ENCODE measurements around the gene EIF4H.

EIF4H gene

DNA sequence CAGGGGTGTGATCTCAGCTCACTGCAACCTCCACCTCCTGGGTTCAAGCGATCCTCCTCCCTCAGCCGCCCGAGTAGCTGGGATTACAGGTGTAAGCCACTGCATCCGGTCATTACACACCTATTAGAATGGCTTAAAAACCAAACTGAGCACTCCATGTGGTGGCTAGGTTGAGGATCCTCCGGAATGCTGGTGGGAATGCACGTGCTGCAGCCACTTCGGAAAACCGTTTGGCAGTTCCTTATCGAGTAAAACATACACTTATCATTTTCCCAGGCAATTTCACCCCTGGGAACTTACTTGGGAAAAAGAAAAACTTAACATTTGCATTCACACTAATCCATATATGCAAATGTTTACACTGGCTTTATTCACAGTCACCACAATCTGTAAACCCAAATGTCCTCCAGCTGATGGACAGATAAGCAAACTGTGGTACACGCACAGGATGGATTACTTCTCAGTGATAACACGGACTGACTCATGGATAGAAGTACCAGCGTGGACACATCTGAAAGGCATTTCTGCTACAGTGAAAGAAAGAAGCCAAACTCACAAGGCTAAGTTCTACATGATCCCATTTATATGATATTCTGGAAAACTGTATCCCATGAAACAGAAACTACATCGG lies 59.6 kb downstream of the EIF4H start:
- Histone ChIP-seq H3K4me3 (ENCODE audit: low read depth in 1 of 2, low read length in 2 of 2) (no peak overlapping the region), H3K27ac (ENCODE audit: low read depth, low read length) (no peak overlapping the region), H3K9ac (ENCODE audit: low read depth in 1 of 2, low read length in 2 of 2) (no peak overlapping the region), H3K27me3 (ENCODE audit: control insufficient read depth in 1 of 2, insufficient read depth in 2 of 2, low read length in 2 of 2) (no peaks in the 10 kb centered on the region), H3K4me1 (ENCODE audit: control insufficient read depth in 1 of 2, insufficient read depth in 2 of 2, low read length in 2 of 2) (no peaks in the 10 kb centered on the region), H3K9me3 (ENCODE audit: control insufficient read depth in 1 of 2, low read length in 2 of 2) (no peaks in the 10 kb centered on the region), H3K36me3 (ENCODE audit: control insufficient read depth in 1 of 2, insufficient read depth in 2 of 2, low read length in 2 of 2) (peaks cover 3 to 46% of the 10 kb centered on the region in 2 donors)

DNA sequence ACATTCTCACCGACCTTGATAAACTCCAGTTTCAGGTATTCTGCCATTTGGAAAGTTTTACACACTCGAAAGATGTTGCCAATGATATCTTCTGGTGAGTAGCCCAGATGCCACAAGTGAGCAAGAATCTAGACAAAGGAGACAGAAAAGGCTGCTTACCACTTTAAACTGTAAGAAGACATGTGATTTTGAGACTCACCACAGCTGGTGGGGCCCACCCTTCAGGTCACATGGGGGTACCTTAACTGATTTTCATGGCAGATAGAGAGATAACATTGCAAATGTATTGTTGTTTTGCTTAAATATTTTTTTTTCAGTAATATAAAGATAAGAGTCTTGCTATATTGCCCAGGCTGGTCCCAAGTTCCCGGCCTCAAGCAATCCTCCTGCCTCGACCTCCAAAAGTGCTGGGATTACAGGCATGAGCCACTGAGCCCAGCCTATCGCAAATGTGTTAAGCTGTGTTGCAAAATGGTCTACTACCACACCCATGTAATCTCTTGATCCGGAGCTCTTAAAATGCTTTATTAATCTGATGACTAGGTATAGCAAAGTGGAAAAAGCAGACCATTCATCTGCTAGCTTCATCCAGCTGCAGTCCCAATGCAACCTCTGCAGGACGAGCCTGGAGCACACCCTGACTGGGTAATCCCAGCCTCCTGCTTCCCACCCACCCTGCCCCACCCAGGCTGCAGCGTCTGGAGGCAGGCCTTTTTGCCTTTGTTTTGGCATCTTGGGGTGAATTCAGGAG lies 61.5 kb downstream of the EIF4H start:
- Histone ChIP-seq H3K27me3 (ENCODE audit: control insufficient read depth in 1 of 2, insufficient read depth in 2 of 2, low read length in 2 of 2) (no peaks in the 10 kb centered on the region), H3K9ac (ENCODE audit: low read depth in 1 of 2, low read length in 2 of 2) (no peak overlapping the region), H3K4me3 (ENCODE audit: low read depth in 1 of 2, low read length in 2 of 2) (no peak overlapping the region), H3K27ac (ENCODE audit: low read depth, low read length) (no peak overlapping the region), H3K36me3 (ENCODE audit: control insufficient read depth in 1 of 2, insufficient read depth in 2 of 2, low read length in 2 of 2) (peaks cover 8 to 57% of the 10 kb centered on the region in 2 donors), H3K9me3 (ENCODE audit: control insufficient read depth in 1 of 2, low read length in 2 of 2) (no peaks in the 10 kb centered on the region), H3K4me1 (ENCODE audit: control insufficient read depth in 1 of 2, insufficient read depth in 2 of 2, low read length in 2 of 2) (no peaks in the 10 kb centered on the region)

DNA sequence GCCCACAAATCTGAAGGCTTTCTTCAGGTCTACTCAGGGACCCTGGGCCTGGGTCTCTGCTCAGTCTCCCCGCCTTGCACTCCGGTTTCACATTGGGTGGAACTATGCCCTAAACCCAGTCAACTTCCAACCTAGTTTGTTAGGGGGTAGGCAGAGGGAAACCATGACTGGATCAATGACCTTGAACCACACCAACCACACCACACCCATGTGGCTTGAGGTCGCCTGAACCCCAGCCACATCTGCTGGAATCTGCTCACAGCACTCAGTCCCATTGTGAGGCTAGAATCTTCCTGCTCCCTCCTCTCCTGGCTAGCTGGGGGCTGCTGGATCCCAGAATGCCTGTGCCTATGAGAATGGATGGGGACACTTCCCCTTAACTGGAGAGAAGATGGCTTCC lies 62.1 kb downstream of the EIF4H start:
- Histone ChIP-seq H3K36me3 (ENCODE audit: control insufficient read depth in 1 of 2, insufficient read depth in 2 of 2, low read length in 2 of 2) (peaks cover 8 to 54% of the 10 kb centered on the region in 2 donors), H3K27ac (ENCODE audit: low read depth, low read length) (no peak overlapping the region), H3K4me3 (ENCODE audit: low read depth in 1 of 2, low read length in 2 of 2) (no peak overlapping the region), H3K27me3 (ENCODE audit: control insufficient read depth in 1 of 2, insufficient read depth in 2 of 2, low read length in 2 of 2) (no peaks in the 10 kb centered on the region), H3K9ac (ENCODE audit: low read depth in 1 of 2, low read length in 2 of 2) (no peak overlapping the region), H3K9me3 (ENCODE audit: control insufficient read depth in 1 of 2, low read length in 2 of 2) (no peaks in the 10 kb centered on the region), H3K4me1 (ENCODE audit: control insufficient read depth in 1 of 2, insufficient read depth in 2 of 2, low read length in 2 of 2) (no peaks in the 10 kb centered on the region)

DNA sequence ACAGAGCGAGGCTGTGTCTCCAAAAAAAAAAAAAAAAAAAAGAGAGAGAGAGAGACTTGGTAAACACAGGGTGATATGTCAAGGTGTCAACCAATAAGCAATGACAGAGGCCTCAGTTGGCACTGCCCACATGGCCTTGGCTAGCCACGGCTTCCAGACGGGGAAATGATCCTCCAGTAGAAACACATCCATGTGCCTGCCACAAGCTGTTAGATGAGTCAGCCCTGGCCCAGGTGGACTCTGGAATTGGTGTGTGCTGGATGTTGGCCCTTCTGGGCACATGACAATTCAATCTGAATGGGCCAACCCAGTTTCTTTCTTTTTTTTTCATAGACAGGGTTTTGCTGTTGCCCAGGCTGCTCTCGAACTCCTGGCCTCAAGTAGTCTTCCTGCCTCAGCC lies 66.3 kb downstream of the EIF4H start:
- no peak overlapping the region for H3K9ac ChIP-seq (ENCODE audit: low read depth in 1 of 2, low read length in 2 of 2)
- no peak overlapping the region for H3K4me3 ChIP-seq (ENCODE audit: low read depth in 1 of 2, low read length in 2 of 2)
- H3K9me3 ChIP-seq (ENCODE audit: control insufficient read depth in 1 of 2, low read length in 2 of 2): no peaks in the 10 kb centered on the region
- H3K4me1 ChIP-seq (ENCODE audit: control insufficient read depth in 1 of 2, insufficient read depth in 2 of 2, low read length in 2 of 2): no peaks in the 10 kb centered on the region
- no peaks in the 10 kb centered on the region for H3K27me3 ChIP-seq (ENCODE audit: control insufficient read depth in 1 of 2, insufficient read depth in 2 of 2, low read length in 2 of 2)
- H3K27ac ChIP-seq (ENCODE audit: low read depth, low read length): no peak overlapping the region
- peaks cover 8 to 55% of the 10 kb centered on the region in 2 donors for H3K36me3 ChIP-seq (ENCODE audit: control insufficient read depth in 1 of 2, insufficient read depth in 2 of 2, low read length in 2 of 2)

DNA sequence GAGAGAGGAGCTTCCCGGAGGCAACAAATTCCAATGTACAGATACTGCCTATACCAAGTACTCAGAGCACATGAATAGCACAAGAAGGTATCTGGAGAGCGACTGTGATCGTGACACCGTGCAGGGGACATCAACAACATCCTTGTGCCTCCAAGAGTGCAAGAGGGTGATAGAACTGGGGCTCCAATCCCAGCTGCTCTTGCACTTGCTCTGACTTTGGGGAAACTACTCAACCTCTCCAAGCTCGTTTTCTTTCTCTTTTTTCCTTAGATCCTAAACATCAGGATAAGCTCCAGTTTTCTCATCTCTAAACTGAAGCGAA lies 67.9 kb downstream of the EIF4H start:
- H3K4me3 ChIP-seq (ENCODE audit: low read depth in 1 of 2, low read length in 2 of 2): no peak overlapping the region
- H3K27ac ChIP-seq (ENCODE audit: low read depth, low read length): no peak overlapping the region
- H3K4me1 ChIP-seq (ENCODE audit: control insufficient read depth in 1 of 2, insufficient read depth in 2 of 2, low read length in 2 of 2): no peaks in the 10 kb centered on the region
- H3K27me3 ChIP-seq (ENCODE audit: control insufficient read depth in 1 of 2, insufficient read depth in 2 of 2, low read length in 2 of 2): no peaks in the 10 kb centered on the region
- peaks cover 8 to 45% of the 10 kb centered on the region in 2 donors for H3K36me3 ChIP-seq (ENCODE audit: control insufficient read depth in 1 of 2, insufficient read depth in 2 of 2, low read length in 2 of 2)
- H3K9ac ChIP-seq (ENCODE audit: low read depth in 1 of 2, low read length in 2 of 2): no peak overlapping the region
- H3K9me3 ChIP-seq (ENCODE audit: control insufficient read depth in 1 of 2, low read length in 2 of 2): no peaks in the 10 kb centered on the region

DNA sequence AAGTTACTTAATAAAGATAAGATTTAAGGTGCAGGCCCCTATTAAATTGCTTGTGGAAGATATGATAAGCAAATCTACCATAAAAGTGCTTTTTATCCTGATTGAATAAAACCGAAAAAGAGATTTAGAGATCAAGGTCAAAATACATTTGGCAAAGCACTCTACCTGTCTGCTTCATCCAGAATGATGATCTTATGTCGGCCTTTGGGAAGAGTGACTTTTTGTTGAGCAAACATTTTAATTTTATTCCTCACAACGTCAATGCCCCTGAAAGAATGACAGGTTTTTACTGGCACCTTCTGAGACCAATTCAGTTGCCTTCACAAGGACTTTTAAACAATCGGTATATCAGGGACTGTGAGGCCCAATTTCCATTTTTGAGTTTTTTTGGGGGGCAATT lies 72.3 kb downstream of the EIF4H start:
- no peak overlapping the region for H3K27ac ChIP-seq (ENCODE audit: low read depth, low read length)
- H3K9ac ChIP-seq (ENCODE audit: low read depth in 1 of 2, low read length in 2 of 2): no peak overlapping the region
- H3K36me3 ChIP-seq (ENCODE audit: control insufficient read depth in 1 of 2, insufficient read depth in 2 of 2, low read length in 2 of 2): peaks cover 7 to 40% of the 10 kb centered on the region in 2 donors
- H3K4me3 ChIP-seq (ENCODE audit: low read depth in 1 of 2, low read length in 2 of 2): no peak overlapping the region
- no peaks in the 10 kb centered on the region for H3K4me1 ChIP-seq (ENCODE audit: control insufficient read depth in 1 of 2, insufficient read depth in 2 of 2, low read length in 2 of 2)
- no peaks in the 10 kb centered on the region for H3K27me3 ChIP-seq (ENCODE audit: control insufficient read depth in 1 of 2, insufficient read depth in 2 of 2, low read length in 2 of 2)
- no peaks in the 10 kb centered on the region for H3K9me3 ChIP-seq (ENCODE audit: control insufficient read depth in 1 of 2, low read length in 2 of 2)

All from duodenal mucosa (tissue), 2 donors.